Measurements from ENCODE around the gene ACKR2. TPM values are rescaled to one million over a fixed set of nuclear protein-coding genes. Genes with fewer than 3 reads are reported as not detected.

Gene ACKR2
- total and polyA plus RNA-seq, 7 donors = 0.04 to 1.6 (median 0.79) TPM

- no peaks in the 10 kb centered on the region for H3K4me1 ChIP-seq
- intact Hi-C loops (cut with DNase I) = loop anchor here in 1 of 2 donors (5.0 kb wide), 2 partner anchors 46 to 54 kb away; no protein-coding TSS in a partner anchor
- no peak overlapping the region for H3K27ac ChIP-seq
- 82 to 83% (median 83%) methylated on average over 5 of the region's 5 CpGs for WGBS, 3 donors
- no peak for TF ChIP-seq CTCF (IDR thresholded peaks at IDR 0.05)
- no peak for DNase-seq
- no peak overlapping the region for H3K4me3 ChIP-seq
- H3K9me3 ChIP-seq = no peaks in the 10 kb centered on the region
- H3K36me3 ChIP-seq (ENCODE audit: insufficient read depth in 1 of 2, low read depth in 1 of 2) = no peaks in the 10 kb centered on the region
- ATAC-seq = no peak
- no peaks in the 10 kb centered on the region for H3K27me3 ChIP-seq (ENCODE audit: insufficient read depth in 3 of 3, low read length in 2 of 3)
Observed at GRCh38 chr3:42836150-42837123, 27.2 kb downstream of the ACKR2 start.

GRCh38 chr3:42838571-42838970 is 29.3 kb downstream of the ACKR2 start:
- no peak for TF ChIP-seq CTCF (IDR thresholded peaks at IDR 0.05)
- intact Hi-C loops (cut with DNase I) = loop anchor here (2.0 to 5.0 kb wide), 3 partner anchors 44 to 58 kb away; no protein-coding TSS in a partner anchor
- Histone ChIP-seq H3K4me3 (no peak overlapping the region), H3K27ac (no peak overlapping the region), H3K9me3 (no peaks in the 10 kb centered on the region), H3K27me3 (ENCODE audit: insufficient read depth in 3 of 3, low read length in 2 of 3) (no peaks in the 10 kb centered on the region), H3K4me1 (no peaks in the 10 kb centered on the region), H3K36me3 (ENCODE audit: insufficient read depth in 1 of 2, low read depth in 1 of 2) (no peaks in the 10 kb centered on the region)
- 78 to 84% (median 81%) methylated on average over 4 of the region's 4 CpGs for WGBS, 3 donors
- ATAC-seq (no peak), DNase-seq (no peak)

- Histone ChIP-seq H3K27me3 (ENCODE audit: insufficient read depth in 3 of 3, low read length in 2 of 3) (no peaks in the 10 kb centered on the region), H3K4me1 (no peaks in the 10 kb centered on the region), H3K4me3 (no peak overlapping the region), H3K9me3 (no peaks in the 10 kb centered on the region), H3K27ac (no peak overlapping the region), H3K36me3 (ENCODE audit: insufficient read depth in 1 of 2, low read depth in 1 of 2) (no peaks in the 10 kb centered on the region)
- WGBS, 3 donors = 35 to 39% (median 37%) methylated on average over 7 of the region's 7 CpGs
- DNase-seq = no peak
- TF ChIP-seq CTCF (IDR thresholded peaks at IDR 0.05) = peak; percentile 80
- intact Hi-C loops (cut with DNase I) = loop anchor here (2.0 to 5.0 kb wide), 3 partner anchors 43 to 59 kb away; no protein-coding TSS in a partner anchor
- peak; percentile 81 to 97 (median 92) for ATAC-seq
Observed at GRCh38 chr3:42839616-42840015, 30.4 kb downstream of the ACKR2 start.

- Histone ChIP-seq H3K9me3 (no peaks in the 10 kb centered on the region), H3K4me3 (no peak overlapping the region), H3K36me3 (ENCODE audit: insufficient read depth in 1 of 2, low read depth in 1 of 2) (no peaks in the 10 kb centered on the region), H3K27ac (no peak overlapping the region), H3K27me3 (ENCODE audit: insufficient read depth in 3 of 3, low read length in 2 of 3) (no peaks in the 10 kb centered on the region), H3K4me1 (peaks cover 7% of the 10 kb centered on the region)
- 90 to 100% (median 90%) methylated on average over 1 of the region's 1 CpG for WGBS, 3 donors
- DNase-seq (no peak), ATAC-seq (no peak)
- intact Hi-C loops (cut with DNase I) = no loop called here
- TF ChIP-seq CTCF (IDR thresholded peaks at IDR 0.05) = no peak
Observed at GRCh38 chr3:42841332-42841731, 32.1 kb downstream of the ACKR2 start.

All from psoas muscle (tissue), 8 donors.